C4-2B (cell line): ENCODE data around the gene GAS7.

Experiments used
- H3K27ac ChIP-seq: fragments of 450-650 bp; 2 replicates; pipeline ENCODE4 v1.5.1; 2017
- CTCF ChIP-seq: fragments of 450-650 bp; conservative IDR thresholded peaks from 2 replicates; pipeline ENCODE4 v1.5.1; 2017; ENCODE audit warnings: mild to moderate bottlenecking
- ZFX ChIP-seq: fragments of 450-650 bp; IDR thresholded peaks from 2 replicates; pipeline ENCODE4 v1.6.1; 2017

GAS7 gene

GRCh38 chr17:10156077-10156435 lies 42.4 kb downstream of the GAS7 start:
- no peak overlapping the region for H3K27ac ChIP-seq
- TF ChIP-seq CTCF, result no peak
- no peak for TF ChIP-seq ZFX

- H3K27ac ChIP-seq, result no peak overlapping the region
- no peak for TF ChIP-seq CTCF
- no peak for TF ChIP-seq ZFX
Measured at GRCh38 chr17:10155371-10156076, 42.9 kb downstream of the GAS7 start.

- no peak for TF ChIP-seq CTCF
- TF ChIP-seq ZFX, result no peak
- H3K27ac ChIP-seq, result no peak overlapping the region
Measured at GRCh38 chr17:10151667-10152496, 46.5 kb downstream of the GAS7 start.

- no peak for TF ChIP-seq ZFX
- TF ChIP-seq CTCF, result no peak
- no peak overlapping the region for H3K27ac ChIP-seq
Measured at GRCh38 chr17:10149573-10150399, 48.6 kb downstream of the GAS7 start.

- no peak for TF ChIP-seq CTCF
- TF ChIP-seq ZFX, result no peak
- H3K27ac ChIP-seq, result no peak overlapping the region
Measured at GRCh38 chr17:10147761-10148415, 50.5 kb downstream of the GAS7 start.

GRCh38 chr17:10147040-10147439 lies 51.4 kb downstream of the GAS7 start:
- no peak overlapping the region for H3K27ac ChIP-seq
- no peak for TF ChIP-seq ZFX
- no peak for TF ChIP-seq CTCF
